Stimulated activated CD8-positive, alpha-beta memory T cell treated with anti-CD3 and anti-CD28 coated beads, Interleukin-12 subunit alpha, Interleukin-12 subunit beta, amount 100 ng/mL, for 4 hours (primary cell): Measurements from ENCODE around the gene CCDC85C.

Experiments
- DNase-seq: peaks from one replicate; pipeline ENCODE4 v3.0.0-alpha.2; 2020; ENCODE audit warnings: low read depth

Gene CCDC85C

GRCh38 chr14:99472937-99473336 lies 131.1 kb downstream of the CCDC85C start:
- DNase-seq: no peak

DNA sequence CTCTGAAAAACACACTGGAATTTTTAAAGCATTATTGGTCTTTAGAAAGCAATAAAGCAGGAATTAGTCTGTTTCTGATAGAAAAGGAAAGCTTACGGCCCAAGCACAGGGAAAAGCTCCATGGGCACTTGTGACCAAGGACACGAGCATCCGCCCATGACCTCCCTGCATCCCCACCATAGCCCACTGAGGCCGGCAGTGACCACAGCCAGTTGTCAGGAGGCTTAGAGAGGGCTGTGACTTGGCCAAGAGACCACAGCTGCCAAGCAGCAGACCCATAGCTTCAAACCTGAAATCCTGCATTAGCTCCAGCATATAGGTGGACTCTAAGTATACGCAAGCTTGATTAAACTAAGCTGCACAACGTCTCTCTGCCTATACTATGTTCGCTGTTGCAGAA lies 132.3 kb downstream of the CCDC85C start:
- DNase-seq: no peak

- no peak for DNase-seq
Measured at GRCh38 chr14:99468836-99469592, 135.0 kb downstream of the CCDC85C start.

- DNase-seq: no peak
Measured at GRCh38 chr14:99468081-99468480, 135.9 kb downstream of the CCDC85C start.

DNA sequence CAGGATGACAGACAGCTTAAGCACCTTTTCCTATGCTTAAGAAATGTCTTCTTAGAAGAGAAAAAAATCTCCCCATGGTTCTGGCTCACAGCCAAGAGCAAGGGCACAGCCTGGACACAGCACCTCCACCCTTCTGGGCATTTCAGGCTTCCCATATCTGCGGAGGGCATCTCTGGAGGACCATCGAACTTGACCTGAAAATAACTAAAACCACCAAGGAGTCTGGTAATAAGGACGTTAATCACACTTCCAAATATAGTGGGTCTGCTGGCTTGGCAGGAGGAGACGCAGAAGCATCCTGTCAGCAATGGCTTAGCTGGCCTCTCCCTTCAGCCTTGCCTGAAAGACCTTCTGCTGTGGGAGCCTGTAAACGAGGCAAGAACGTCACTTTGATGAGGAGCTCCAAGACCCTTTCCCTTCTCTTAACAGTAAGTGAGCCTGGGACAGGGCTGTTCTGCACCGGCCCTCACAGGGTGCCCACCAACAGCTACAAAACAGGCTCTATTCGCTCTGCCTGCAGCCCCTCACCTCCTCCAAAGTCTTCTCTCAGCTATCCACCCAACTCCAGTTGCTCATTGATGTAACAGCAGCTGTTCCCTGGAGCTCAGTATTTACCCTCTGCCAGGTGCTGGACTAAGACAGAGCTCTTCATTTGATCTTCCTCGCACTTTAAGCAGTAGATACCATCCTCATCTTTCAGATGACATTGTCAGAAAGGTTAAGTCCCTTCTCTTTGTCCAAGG lies 136.5 kb downstream of the CCDC85C start:
- DNase-seq: no peak

GRCh38 chr14:99466758-99467157 lies 137.2 kb downstream of the CCDC85C start:
- DNase-seq: no peak

DNA sequence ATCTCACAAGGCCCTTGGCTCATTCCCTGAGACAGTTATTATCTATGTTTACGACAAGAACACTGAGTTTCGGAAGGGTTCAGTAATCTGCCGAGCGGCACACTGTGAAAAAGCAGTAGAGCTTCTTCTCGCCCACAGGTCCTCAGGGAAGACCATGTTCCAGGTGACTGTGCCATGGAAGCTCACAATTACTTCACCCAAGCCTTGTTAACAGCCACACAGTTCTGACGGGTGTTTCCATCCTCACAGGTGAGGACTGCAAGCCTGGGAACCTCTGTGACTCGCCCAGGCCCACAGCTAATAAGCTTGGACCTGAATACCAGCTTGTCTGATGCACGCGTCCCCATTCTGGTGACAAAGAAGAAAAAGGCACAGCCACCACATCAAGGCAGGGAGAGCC lies 138.7 kb downstream of the CCDC85C start:
- DNase-seq: no peak

- no peak for DNase-seq
Measured at GRCh38 chr14:99463974-99464373, 140.0 kb downstream of the CCDC85C start.

- DNase-seq: no peak
Measured at GRCh38 chr14:99462210-99462609, 141.8 kb downstream of the CCDC85C start.

GRCh38 chr14:99461411-99462085 lies 142.5 kb downstream of the CCDC85C start:
- DNase-seq: no peak

GRCh38 chr14:99460793-99461192 lies 143.2 kb downstream of the CCDC85C start:
- DNase-seq: no peak

- no peak for DNase-seq
Measured at GRCh38 chr14:99459481-99460100, 144.4 kb downstream of the CCDC85C start.

GRCh38 chr14:99454246-99454645 lies 149.8 kb downstream of the CCDC85C start:
- DNase-seq: no peak

- no peak for DNase-seq
Measured at GRCh38 chr14:99452968-99453367, 151.0 kb downstream of the CCDC85C start.

- DNase-seq: no peak
Measured at GRCh38 chr14:99451234-99451633, 152.8 kb downstream of the CCDC85C start.

GRCh38 chr14:99450266-99450665 lies 153.7 kb downstream of the CCDC85C start:
- no peak for DNase-seq
